ENCODE data around the gene CAMK1D. TPM values are rescaled to one million over a fixed set of nuclear protein-coding genes. Genes with fewer than 3 reads are reported as not detected.

Gene CAMK1D
- polyA plus RNA-seq, 1 donor (not counting 4 experiments of a cell fraction or from before 2014, with no cell fraction given): 0.76 TPM

DNA sequence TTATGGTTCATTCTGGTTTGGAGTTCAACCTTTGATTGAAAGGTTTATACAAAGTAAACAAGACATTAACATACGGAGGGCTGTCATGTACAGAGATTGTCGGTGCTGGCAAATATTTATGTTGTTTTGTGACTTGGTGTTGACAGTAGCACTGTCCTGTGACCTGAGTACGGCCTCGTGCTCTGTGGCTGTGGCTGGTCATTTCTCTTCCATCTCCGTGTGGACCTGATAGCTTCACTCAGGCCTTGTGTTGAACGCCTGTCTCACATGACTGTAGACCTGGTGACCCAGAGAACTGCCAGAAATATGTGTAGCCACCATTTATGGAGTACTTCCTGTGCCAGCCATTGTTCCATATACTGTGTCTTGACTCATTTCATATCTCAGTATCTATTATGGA is 340.5 kb downstream of the CAMK1D start:
- no peak for FAIRE-seq
- DNase-seq (ENCODE audit: low read depth, low spot score): no peak
- Histone ChIP-seq H3K4me2 (ENCODE audit: control insufficient read depth, extremely low read depth, insufficient read depth, low read depth, low read length) (no peak overlapping the region), H3K4me3 (ENCODE audit: control insufficient read depth in 2 of 3, extremely low read depth in 1 of 3, insufficient read depth in 2 of 3, low read depth in 1 of 3, low read length in 3 of 3) (no peak overlapping the region), H2AFZ (ENCODE audit: control insufficient read depth, low read length) (no peak overlapping the region), H3K9me1 (ENCODE audit: control insufficient read depth, extremely low read depth, insufficient read depth, low read length) (no peaks in the 10 kb centered on the region), H3K4me1 (ENCODE audit: control insufficient read depth, extremely low read depth, insufficient read depth, low read length) (no peaks in the 10 kb centered on the region), H3K27ac (ENCODE audit: control insufficient read depth, insufficient read depth, low read length) (no peak overlapping the region), H3K27me3 (ENCODE audit: control insufficient read depth, extremely low read depth, insufficient read depth, low read length) (no peaks in the 10 kb centered on the region), H3K79me2 (ENCODE audit: control insufficient read depth, insufficient read depth, low read length) (no peaks in the 10 kb centered on the region), H3K9ac (ENCODE audit: control insufficient read depth, extremely low read depth, insufficient read depth, low read length) (no peak overlapping the region), H3K36me3 (ENCODE audit: control insufficient read depth in 2 of 2, extremely low read depth in 1 of 2, insufficient read depth in 2 of 2, low read length in 2 of 2) (no peaks in the 10 kb centered on the region), H3K9me3 (ENCODE audit: control insufficient read depth, low read depth, low read length) (no peaks in the 10 kb centered on the region), H4K20me1 (ENCODE audit: control insufficient read depth, extremely low read depth, insufficient read depth, low read length) (no peaks in the 10 kb centered on the region)
- TF ChIP-seq EZH2 (IDR thresholded peaks at IDR 0.05; ENCODE audit: low read length): no peak
- TF ChIP-seq, protein P1, sequence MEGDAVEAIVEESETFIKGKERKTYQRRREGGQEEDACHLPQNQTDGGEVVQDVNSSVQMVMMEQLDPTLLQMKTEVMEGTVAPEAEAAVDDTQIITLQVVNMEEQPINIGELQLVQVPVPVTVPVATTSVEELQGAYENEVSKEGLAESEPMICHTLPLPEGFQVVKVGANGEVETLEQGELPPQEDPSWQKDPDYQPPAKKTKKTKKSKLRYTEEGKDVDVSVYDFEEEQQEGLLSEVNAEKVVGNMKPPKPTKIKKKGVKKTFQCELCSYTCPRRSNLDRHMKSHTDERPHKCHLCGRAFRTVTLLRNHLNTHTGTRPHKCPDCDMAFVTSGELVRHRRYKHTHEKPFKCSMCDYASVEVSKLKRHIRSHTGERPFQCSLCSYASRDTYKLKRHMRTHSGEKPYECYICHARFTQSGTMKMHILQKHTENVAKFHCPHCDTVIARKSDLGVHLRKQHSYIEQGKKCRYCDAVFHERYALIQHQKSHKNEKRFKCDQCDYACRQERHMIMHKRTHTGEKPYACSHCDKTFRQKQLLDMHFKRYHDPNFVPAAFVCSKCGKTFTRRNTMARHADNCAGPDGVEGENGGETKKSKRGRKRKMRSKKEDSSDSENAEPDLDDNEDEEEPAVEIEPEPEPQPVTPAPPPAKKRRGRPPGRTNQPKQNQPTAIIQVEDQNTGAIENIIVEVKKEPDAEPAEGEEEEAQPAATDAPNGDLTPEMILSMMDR (optimal IDR thresholded peaks at IDR 0.05 in 1 of 3, IDR thresholded peaks at IDR 0.05 in 1 of 3, conservative IDR thresholded peaks at IDR 0.05 in 1 of 3; ENCODE audit: extremely low read depth in 1 of 3, insufficient read depth in 2 of 3, low read length in 3 of 3): no peak
- dilution Hi-C loops (cut with MboI; ENCODE audit: extremely low pct_ligation_motif_present, low sequenced_read_pairs): no loop called here

DNA sequence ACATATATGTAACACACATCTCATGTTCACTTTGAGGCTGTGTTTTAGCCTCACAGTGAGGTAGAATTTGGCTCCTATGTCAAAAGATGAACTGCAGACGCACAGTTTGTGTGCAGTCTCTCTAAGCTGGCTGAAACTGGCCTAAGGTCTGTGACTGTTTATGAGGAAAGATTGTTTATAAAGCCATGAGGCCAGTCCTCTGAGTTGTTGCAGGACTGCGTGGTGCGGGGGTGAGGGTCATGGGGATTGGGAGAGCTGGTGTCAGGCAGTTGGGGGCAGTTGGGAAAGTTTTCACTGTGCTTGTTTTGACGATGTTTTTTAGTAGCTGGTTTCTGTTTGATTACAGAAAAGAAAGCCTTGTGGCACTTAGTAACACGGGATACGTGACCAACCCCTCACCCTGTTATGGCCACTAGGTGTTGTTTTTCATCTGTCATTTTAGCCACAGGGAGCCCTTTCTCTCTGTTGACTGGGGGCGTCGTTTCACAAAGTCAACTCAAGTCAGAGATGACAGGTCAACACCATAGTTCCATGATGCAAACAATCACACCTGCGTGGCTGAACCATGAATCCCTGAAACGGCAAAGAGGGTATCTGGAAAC is 341.3 kb downstream of the CAMK1D start:
- Histone ChIP-seq H3K9me1 (ENCODE audit: control insufficient read depth, extremely low read depth, insufficient read depth, low read length) (no peaks in the 10 kb centered on the region), H3K27me3 (ENCODE audit: control insufficient read depth, extremely low read depth, insufficient read depth, low read length) (no peaks in the 10 kb centered on the region), H3K36me3 (ENCODE audit: control insufficient read depth in 2 of 2, extremely low read depth in 1 of 2, insufficient read depth in 2 of 2, low read length in 2 of 2) (no peaks in the 10 kb centered on the region), H3K4me1 (ENCODE audit: control insufficient read depth, extremely low read depth, insufficient read depth, low read length) (no peaks in the 10 kb centered on the region), H3K9me3 (ENCODE audit: control insufficient read depth, low read depth, low read length) (no peaks in the 10 kb centered on the region), H4K20me1 (ENCODE audit: control insufficient read depth, extremely low read depth, insufficient read depth, low read length) (no peaks in the 10 kb centered on the region), H3K27ac (ENCODE audit: control insufficient read depth, insufficient read depth, low read length) (no peak overlapping the region), H2AFZ (ENCODE audit: control insufficient read depth, low read length) (no peak overlapping the region), H3K4me2 (ENCODE audit: control insufficient read depth, extremely low read depth, insufficient read depth, low read depth, low read length) (no peak overlapping the region), H3K9ac (ENCODE audit: control insufficient read depth, extremely low read depth, insufficient read depth, low read length) (no peak overlapping the region), H3K79me2 (ENCODE audit: control insufficient read depth, insufficient read depth, low read length) (no peaks in the 10 kb centered on the region), H3K4me3 (ENCODE audit: control insufficient read depth in 2 of 3, extremely low read depth in 1 of 3, insufficient read depth in 2 of 3, low read depth in 1 of 3, low read length in 3 of 3) (no peak overlapping the region)
- no peak for DNase-seq (ENCODE audit: low read depth, low spot score)
- TF ChIP-seq, protein P1 (optimal IDR thresholded peaks at IDR 0.05 in 1 of 3, IDR thresholded peaks at IDR 0.05 in 1 of 3, conservative IDR thresholded peaks at IDR 0.05 in 1 of 3; ENCODE audit: extremely low read depth in 1 of 3, insufficient read depth in 2 of 3, low read length in 3 of 3): no peak
- no peak for TF ChIP-seq EZH2 (IDR thresholded peaks at IDR 0.05; ENCODE audit: low read length)
- dilution Hi-C loops (cut with MboI; ENCODE audit: extremely low pct_ligation_motif_present, low sequenced_read_pairs): no loop called here
- FAIRE-seq: no peak

All from keratinocyte (primary cell).